Activated CD4-positive, alpha-beta T cell treated with anti-CD3 and anti-CD28 coated beads for 24 hours (primary cell): Measurements from ENCODE around the gene CLIC1.
A peak's percentile ranks its signal among the peaks of the same experiment; 100 is the strongest.

Experiments used
- DNase-seq, 2 donors: peaks; one replicate each; pipeline ENCODE4 v3.0.0-alpha.2; 2020; ENCODE audit warnings: low read depth in 2 of 2

Gene CLIC1

GRCh38 chr6:31701666-31702404, 34.5 kb downstream of the CLIC1 start:
- DNase-seq: no peak

- DNase-seq: no peak
These were observed 35.5 kb downstream of the CLIC1 start for GRCh38 chr6:31700740-31701401.

GRCh38 chr6:31697555-31697954, 38.8 kb downstream of the CLIC1 start:
- DNase-seq: no peak

- DNase-seq: no peak
These were observed 42.8 kb downstream of the CLIC1 start for GRCh38 chr6:31693535-31693934.

GRCh38 chr6:31692886-31693285, 43.4 kb downstream of the CLIC1 start:
- no peak for DNase-seq

GRCh38 chr6:31692353-31692752, 44.0 kb downstream of the CLIC1 start:
- no peak for DNase-seq

- DNase-seq: no peak
These were observed 44.7 kb downstream of the CLIC1 start for GRCh38 chr6:31691564-31692108.

GRCh38 chr6:31691078-31691463, 45.3 kb downstream of the CLIC1 start:
- DNase-seq: no peak

- no peak for DNase-seq
These were observed 45.9 kb downstream of the CLIC1 start for GRCh38 chr6:31690231-31691077.

GRCh38 chr6:31689249-31690110, 46.9 kb downstream of the CLIC1 start:
- DNase-seq: no peak

GRCh38 chr6:31687860-31688693, 48.3 kb downstream of the CLIC1 start:
- no peak for DNase-seq

- DNase-seq: no peak
These were observed 49.0 kb downstream of the CLIC1 start for GRCh38 chr6:31687321-31687720.

GRCh38 chr6:31686483-31686882, 49.8 kb downstream of the CLIC1 start:
- no peak for DNase-seq

GRCh38 chr6:31683591-31683990, 52.7 kb downstream of the CLIC1 start:
- no peak for DNase-seq

GRCh38 chr6:31681135-31681671, 55.1 kb downstream of the CLIC1 start:
- DNase-seq: peak; percentile 17 to 37
